HepG2 (cell line): Measurements from ENCODE around the gene CCN2. TPM values are rescaled to one million over a fixed set of nuclear protein-coding genes. Genes with fewer than 3 reads are reported as not detected.

Experiments
- ATF1 ChIP-seq: IDR thresholded peaks from 2 replicates; pipeline ENCODE4 v1.6.1; 2016; ENCODE audit warnings: mild to moderate bottlenecking, control low read depth
- FLYWCH1 ChIP-seq: sonication (generic); formaldehyde crosslinking; IDR thresholded peaks from 2 replicates; pipeline ENCODE4 v1.8.1; 2023; ENCODE audit warnings: mild to moderate bottlenecking, missing genetic modification reagents
- FOXJ3 ChIP-seq: sonication (generic); formaldehyde crosslinking; IDR thresholded peaks from 2 replicates; pipeline ENCODE4 v1.4.0; 2020; ENCODE audit warnings: missing genetic modification reagents, mild to moderate bottlenecking, borderline replicate concordance
- GFI1 ChIP-seq: sonication (generic); formaldehyde crosslinking; IDR thresholded peaks from 2 replicates; pipeline ENCODE4 v1.5.0; 2020; ENCODE audit warnings: missing genetic modification reagents, mild to moderate bottlenecking, borderline replicate concordance
- GMEB1 ChIP-seq: sonication (generic); formaldehyde crosslinking; IDR thresholded peaks from 2 replicates; pipeline ENCODE4 v1.5.1; 2020; ENCODE audit warnings: missing genetic modification reagents, mild to moderate bottlenecking, borderline replicate concordance
- HNF1B ChIP-seq: sonication (generic); formaldehyde crosslinking; IDR thresholded peaks from 2 replicates; pipeline ENCODE4 v1.5.1; 2020; ENCODE audit warnings: mild to moderate bottlenecking, moderate library complexity, missing genetic modification reagents
- HOXA5 ChIP-seq: sonication (generic); formaldehyde crosslinking; IDR thresholded peaks from 2 replicates; pipeline ENCODE4 v1.4.0; 2020; ENCODE audit warnings: missing genetic modification reagents
- IKZF4 ChIP-seq: sonication (generic); formaldehyde crosslinking; IDR thresholded peaks from 2 replicates; pipeline ENCODE4 v1.5.1; 2020; ENCODE audit warnings: borderline replicate concordance, mild to moderate bottlenecking, low read depth, missing genetic modification reagents; ENCODE audit errors: not compliant biosample characterization
- MAFF ChIP-seq: IDR thresholded peaks from 2 replicates; pipeline ENCODE4 v1.6.1; 2011; ENCODE audit warnings: low read depth, low read length, improper control_type of control experiment
- MYNN ChIP-seq: sonication (generic); formaldehyde crosslinking; IDR thresholded peaks from 2 replicates; pipeline ENCODE4 v1.4.0; 2020; ENCODE audit warnings: mild to moderate bottlenecking, low read depth, missing genetic modification reagents
- NFATC3 ChIP-seq: sonication (generic); formaldehyde crosslinking; IDR thresholded peaks from 2 replicates; pipeline ENCODE4 v1.5.1; 2020; ENCODE audit warnings: mild to moderate bottlenecking, missing genetic modification reagents
- PAWR ChIP-seq: sonication (generic); formaldehyde crosslinking; IDR thresholded peaks from 2 replicates; pipeline ENCODE4 v1.4.0; 2020; ENCODE audit warnings: missing genetic modification reagents, mild to moderate bottlenecking, borderline replicate concordance
- YY1 ChIP-seq: IDR thresholded peaks from 2 replicates; pipeline ENCODE4 v1.6.1; 2011; ENCODE audit warnings: low read length, low read depth, moderate library complexity, mild to moderate bottlenecking; ENCODE audit not compliant: insufficient read depth, insufficient replicate concordance
- ZBTB21 ChIP-seq: sonication (generic); formaldehyde crosslinking; IDR thresholded peaks from 2 replicates; pipeline ENCODE4 v1.4.0; 2020; ENCODE audit warnings: missing genetic modification reagents
- ZGPAT ChIP-seq: IDR thresholded peaks from 2 replicates; pipeline ENCODE4 v1.6.1; 2016; ENCODE audit warnings: mild to moderate bottlenecking
- ZNF101 ChIP-seq: sonication (generic); formaldehyde crosslinking; IDR thresholded peaks from 2 replicates; pipeline ENCODE4 v1.4.0; 2020; ENCODE audit warnings: mild to moderate bottlenecking, low read depth, missing genetic modification reagents, borderline replicate concordance
- ZNF337 ChIP-seq: sonication (generic); formaldehyde crosslinking; IDR thresholded peaks from 2 replicates; pipeline ENCODE4 v1.5.1; 2020; ENCODE audit warnings: missing genetic modification reagents, low read depth, mild to moderate bottlenecking, borderline replicate concordance
- ZNF451 ChIP-seq: sonication (generic); formaldehyde crosslinking; IDR thresholded peaks from 2 replicates; pipeline ENCODE4 v1.5.0; 2020; ENCODE audit warnings: mild to moderate bottlenecking, missing genetic modification reagents
- ZNF557 ChIP-seq: sonication (generic); formaldehyde crosslinking; IDR thresholded peaks from 2 replicates; pipeline ENCODE4 v1.4.0; 2020; ENCODE audit warnings: missing genetic modification reagents
- ZNF776 ChIP-seq: sonication (generic); formaldehyde crosslinking; IDR thresholded peaks from 2 replicates; pipeline ENCODE4 v1.4.0; 2020; ENCODE audit warnings: mild to moderate bottlenecking, missing genetic modification reagents
- ZNF784 ChIP-seq: sonication (generic); formaldehyde crosslinking; IDR thresholded peaks from 2 replicates; pipeline ENCODE4 v1.5.1; 2020; ENCODE audit warnings: missing genetic modification reagents, mild to moderate bottlenecking, borderline replicate concordance
- polyA plus RNA-seq, 8 experiments: library from polyadenylated mRNA; depleted of rRNA in 3 of 8; stranded (reverse) in 7 of 8; unstranded in 1 of 8; fragments of >200 nt; fragmentation: Illumina TruSeq in 4 of 8; extraction: Trizol in 4 of 8; gene quantifications; 2 replicates each; pipeline versions ENCODE4 v1.2.1 to v1.2.3, GENCODE V29; 2011 to 2016; ENCODE audit warnings: low read depth in 4 of 8, missing spikeins in 1 of 8, mixed read lengths in 1 of 8; ENCODE audit not compliant: insufficient read depth in 1 of 8
- total RNA-seq, 5 experiments: library from RNA; depleted of rRNA; stranded (reverse); fragments of >200 nt; fragmentation: Illumina TruSeq; extraction: Trizol; gene quantifications; 2 replicates each; pipeline ENCODE4 v1.2.3, GENCODE V29; 2016; ENCODE audit warnings: low read depth in 1 of 5

CCN2 gene
- total and polyA plus RNA-seq, 2 of the 13 experiments (the other 11 are each of a cell fraction or from before 2014, with no cell fraction given): 34.7 to 316 TPM

- TF ChIP-seq MYNN (CRISPR knock-in tag) (no peak), HOXA5 (CRISPR knock-in tag) (peak; percentile 79; the same call in 1 of the 2 replicates), ZGPAT (peak; percentile 97), ZNF451 (CRISPR knock-in tag) (0 out of 2 replicates have a peak, but pooled peaks have one; percentile 49), ZBTB21 (no peak), ZNF337 (CRISPR knock-in tag) (no peak), PAWR (CRISPR knock-in tag) (no peak), IKZF4 (no peak), GFI1 (0 out of 2 replicates have a peak, but pooled peaks have one; percentile 26), FOXJ3 (CRISPR knock-in tag) (peak; percentile 91; the same call in 1 of the 2 replicates), ZNF776 (CRISPR knock-in tag) (no peak), HNF1B (CRISPR knock-in tag) (no peak), NFATC3 (CRISPR knock-in tag) (no peak), YY1 (no peak), ZNF557 (peak; percentile 50; the same call in 1 of the 2 replicates), ZNF784 (CRISPR knock-in tag) (no peak), GMEB1 (no peak), ATF1 (CRISPR knock-in tag) (no peak), MAFF (0 out of 2 replicates have a peak, but pooled peaks have one; percentile 6), FLYWCH1 (CRISPR knock-in tag) (no peak), ZNF101 (CRISPR knock-in tag) (no peak)
Observed at GRCh38 chr6:131976545-131977061, 25.4 kb upstream of the CCN2 start (continued).
